NCI-H1930 (cell line): Measurements from ENCODE around the gene VWA3B.
"Not testable (repeated sequence)": the region's sequence is repeated elsewhere in the genome, so short reads cannot be mapped to it uniquely, and the experiment has no call there.

Source experiments
- DNase-seq, 2 experiments: peaks; one replicate each; lab custom pipeline; 2025; lab: John Stamatoyannopoulos, UW

Gene VWA3B

DNA sequence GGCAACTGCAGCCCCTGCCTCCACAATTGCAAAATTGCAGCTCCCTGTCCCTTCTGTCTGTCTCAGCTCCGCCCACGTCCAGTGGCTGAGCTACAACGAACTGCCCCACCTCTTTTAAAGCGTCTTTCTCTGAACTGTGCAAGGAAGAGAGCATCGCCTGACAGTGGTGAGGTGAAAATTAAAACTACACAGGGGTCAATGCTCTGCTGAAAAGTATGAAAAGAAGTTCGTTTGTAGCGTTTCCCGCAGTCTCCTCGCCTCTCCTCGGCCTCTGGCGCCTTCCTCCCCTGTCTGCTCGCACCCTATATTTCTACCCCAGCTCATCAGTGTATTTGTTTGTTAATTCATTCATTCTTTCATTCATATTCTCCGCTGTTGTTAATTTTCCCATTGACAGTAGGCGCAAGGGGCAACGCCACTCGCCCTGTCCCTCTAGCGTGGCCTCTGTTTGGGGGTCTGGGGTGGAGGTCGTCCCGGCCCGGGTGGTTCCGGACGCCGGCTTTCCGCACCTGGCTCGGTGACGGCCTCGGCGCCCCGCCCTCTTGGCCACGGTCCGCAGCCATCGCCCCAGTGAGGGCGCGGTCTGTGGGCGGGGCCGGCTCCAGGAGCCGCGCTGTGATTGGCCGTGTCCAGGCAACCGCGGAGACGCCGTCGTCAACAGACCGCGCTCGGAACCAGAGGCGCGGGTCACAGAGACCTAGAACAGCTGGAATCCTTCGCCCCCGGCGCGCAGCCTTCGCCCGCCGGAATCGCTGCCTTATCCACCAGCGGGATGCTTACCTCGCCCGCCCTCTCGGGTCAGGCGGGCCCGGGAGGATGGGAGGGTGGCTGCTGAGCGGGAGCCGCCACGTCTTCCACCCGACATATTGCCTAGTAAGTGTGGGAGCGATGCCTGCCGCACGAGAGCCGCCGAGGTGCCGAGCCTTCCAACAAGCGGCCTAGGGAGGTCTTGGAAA, at the start of gene VWA3B:
TSS of gene VWA3B (plus strand) at position 677 of the 956 bp plus-strand sequence. CDS start 5,926 bp downstream, outside the sequence.
- peak; percentile 52 to 62 for DNase-seq

DNA sequence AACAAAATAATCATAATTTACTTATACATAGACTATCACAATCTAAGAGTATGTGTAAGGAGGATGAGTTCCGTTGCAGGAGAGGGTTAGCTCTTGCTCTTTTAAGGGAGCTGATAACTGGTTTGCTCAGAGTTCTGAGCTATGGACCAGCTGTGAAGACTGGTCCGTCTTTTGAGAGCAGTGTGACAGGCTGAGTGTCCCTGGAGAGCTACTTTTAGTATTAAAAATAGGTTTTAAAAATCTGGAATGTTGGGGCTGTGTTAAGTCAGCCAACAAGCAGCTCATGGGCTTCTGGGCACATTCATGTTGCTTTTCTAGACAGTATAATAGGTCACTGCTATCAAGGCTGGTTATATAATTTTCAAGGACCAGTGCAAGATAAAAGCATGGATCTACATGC, 49.8 kb upstream of the VWA3B start:
- DNase-seq: no peak

GRCh38 chr2:98037666-98038336, 49.2 kb upstream of the VWA3B start:
- no peak for DNase-seq

GRCh38 chr2:98039085-98039756, 47.7 kb upstream of the VWA3B start:
- no peak for DNase-seq

DNA sequence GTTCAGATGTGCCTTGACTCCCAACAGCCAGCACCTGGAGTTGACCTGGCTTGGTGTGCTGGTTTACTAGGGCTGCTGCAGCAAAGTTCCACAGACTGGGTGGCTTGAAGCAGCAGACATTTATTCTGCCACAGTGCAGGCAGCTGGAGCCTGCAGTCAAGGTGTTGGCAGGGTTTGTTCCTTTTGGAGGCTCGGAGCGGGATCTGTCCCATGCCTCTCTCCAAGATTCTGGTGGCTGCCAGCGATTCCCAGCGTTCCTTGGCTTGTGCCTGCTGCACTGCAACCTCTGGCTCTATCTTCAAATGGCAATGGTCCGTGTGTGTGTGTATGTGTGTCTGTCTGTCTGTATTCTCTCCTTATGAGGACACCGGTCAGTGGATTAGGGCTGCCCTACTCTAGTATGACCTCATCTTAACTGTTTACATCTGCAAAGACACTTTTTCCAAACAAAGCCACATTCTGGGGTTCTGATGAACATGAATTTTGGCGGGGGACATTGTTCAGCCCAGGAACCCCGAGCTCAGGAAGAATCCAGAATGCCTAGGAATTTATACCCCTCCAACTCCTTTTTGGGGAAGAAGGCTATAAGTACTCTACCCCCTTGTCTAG, 46.5 kb upstream of the VWA3B start:
- no peak for DNase-seq

GRCh38 chr2:98043101-98043500, 43.9 kb upstream of the VWA3B start:
- no peak for DNase-seq

- DNase-seq: not testable (repeated sequence)
Measured at GRCh38 chr2:98044730-98045129, 42.2 kb upstream of the VWA3B start.

GRCh38 chr2:98050070-98050469, 36.9 kb upstream of the VWA3B start:
- DNase-seq: no peak

DNA sequence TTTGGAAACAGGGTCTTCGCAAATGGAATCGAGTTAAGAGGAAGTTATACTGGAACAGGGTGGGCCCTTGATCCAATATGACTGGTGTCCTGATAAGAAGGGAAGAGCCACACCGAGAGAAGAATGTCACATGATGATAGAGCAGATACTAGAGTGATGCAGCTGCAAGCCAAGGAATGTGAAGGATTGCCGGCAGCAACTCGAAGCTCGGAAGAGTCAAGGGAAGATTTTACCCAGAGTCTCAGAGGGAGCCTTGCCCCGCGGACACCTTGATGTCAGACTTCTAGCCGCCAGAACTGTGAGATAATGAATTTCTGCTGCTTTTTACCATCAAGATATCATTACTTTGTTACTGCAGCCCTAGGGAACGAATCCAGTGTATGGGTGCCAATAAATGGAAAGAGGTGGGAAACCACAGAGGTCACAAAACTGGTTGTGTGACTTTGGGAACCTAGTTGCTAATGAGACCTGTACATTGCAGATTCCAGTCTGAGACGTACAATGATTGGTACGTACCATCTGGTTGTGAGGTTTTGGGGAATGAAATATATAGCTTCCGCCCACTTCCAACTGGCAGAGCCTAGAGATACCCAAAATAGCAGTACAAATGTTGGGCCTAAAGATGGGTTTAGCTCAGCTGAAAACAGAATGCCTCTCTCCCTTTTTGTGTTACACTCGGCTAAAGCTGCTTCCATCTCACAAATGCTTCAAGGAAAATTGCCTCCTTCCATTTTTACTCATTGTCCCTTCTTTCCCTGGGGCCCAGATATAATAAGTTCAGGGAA, 28.6 kb upstream of the VWA3B start:
- DNase-seq: no peak

DNA sequence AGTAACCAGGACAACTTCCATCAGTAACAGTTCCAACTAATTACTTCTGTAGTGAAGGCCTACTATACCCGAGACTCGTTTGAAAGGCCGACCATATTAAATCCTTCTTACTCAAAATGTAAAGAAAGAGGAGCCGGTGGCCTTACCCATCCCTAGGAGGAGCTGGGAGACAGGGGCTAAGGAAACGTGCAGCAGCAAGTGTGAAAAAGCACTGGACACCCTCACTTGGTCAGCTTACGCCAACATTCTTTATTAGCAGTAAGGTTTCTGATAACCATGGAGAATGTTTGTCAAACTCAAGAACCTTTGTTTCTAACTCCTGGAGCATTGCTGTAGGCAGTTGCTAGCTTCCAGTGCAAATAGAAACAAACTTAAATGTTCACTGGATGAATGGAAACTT, 26.7 kb upstream of the VWA3B start:
- DNase-seq: no peak

- DNase-seq: no peak
Measured at GRCh38 chr2:98063291-98063854, 23.6 kb upstream of the VWA3B start.

DNA sequence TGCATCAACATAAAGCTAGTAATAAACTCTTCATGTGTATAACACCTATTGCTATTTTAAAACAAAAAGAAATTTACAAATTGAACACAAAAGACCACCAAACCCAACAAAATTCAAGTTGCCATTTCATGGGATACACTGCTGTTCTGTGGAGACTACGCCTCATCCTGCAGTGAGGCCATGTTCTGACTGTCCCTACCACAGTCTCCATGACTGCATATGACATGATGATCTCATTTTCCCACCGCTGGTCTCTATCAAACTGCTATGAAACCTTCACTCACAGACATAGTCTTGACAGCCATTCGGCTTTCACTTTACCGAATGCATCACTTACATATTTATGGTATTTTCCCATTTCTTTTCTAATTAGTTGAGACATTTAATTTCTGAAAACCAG, 21.2 kb upstream of the VWA3B start:
- DNase-seq: no peak

- DNase-seq: no peak
Measured at GRCh38 chr2:98067160-98067559, 19.8 kb upstream of the VWA3B start.

DNA sequence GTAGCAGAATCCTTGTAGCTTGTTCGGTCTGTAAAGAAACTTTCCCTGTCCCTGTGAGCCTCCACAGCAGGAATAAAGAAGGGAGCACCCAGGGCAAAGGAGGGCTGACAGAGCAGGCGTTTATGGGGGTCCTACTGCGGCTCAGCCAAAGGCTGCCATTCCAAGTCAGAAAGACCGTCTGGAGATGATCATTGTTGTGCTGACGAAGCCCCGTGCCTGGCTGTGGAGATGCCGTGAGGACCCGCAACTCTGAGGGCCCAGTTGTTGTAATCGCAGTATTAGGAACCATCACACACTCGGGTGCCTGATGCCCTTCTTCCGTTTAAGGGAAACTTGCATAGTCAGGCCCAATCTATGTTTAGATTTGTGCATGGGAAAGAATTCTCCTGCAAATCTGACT, 16.9 kb upstream of the VWA3B start:
- no peak for DNase-seq

DNA sequence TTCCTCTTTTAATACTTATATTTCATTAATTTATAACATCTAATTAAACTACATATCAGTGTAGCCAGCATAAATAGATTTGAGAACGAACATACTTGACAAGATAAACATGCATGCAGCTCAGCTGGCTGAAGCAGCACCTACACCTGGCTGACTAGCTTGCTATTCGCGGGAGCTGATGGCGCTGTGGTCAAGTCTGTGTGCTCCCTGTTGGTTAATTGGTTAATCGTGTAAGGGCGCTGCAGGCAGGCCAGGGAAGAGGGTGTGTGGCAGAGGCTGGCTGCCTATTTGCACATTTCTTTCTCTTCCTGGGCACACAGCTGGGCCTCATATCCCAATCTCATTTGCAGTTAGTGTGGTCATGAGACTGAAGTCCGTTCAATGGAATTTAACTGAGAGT, 14.5 kb upstream of the VWA3B start:
- DNase-seq: no peak

DNA sequence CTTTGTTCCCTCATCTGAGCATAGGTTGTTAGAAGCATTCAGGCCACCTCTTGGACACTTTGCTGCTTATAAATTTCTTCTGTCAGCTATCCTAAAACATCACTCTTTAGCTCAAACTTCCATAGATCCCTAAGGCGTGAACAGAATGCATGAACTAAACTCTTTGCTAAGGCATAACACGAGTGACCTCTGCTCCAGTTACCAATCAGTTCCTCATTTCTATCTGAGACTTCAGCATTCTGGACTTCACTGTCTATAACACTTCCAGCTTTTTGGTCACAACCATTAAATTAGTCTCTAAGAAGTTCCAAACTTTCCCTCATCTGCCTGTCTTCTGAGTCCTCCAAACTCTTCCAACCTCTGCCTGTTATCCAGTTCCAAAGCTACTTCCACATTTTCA, 8.3 kb upstream of the VWA3B start:
- no peak for DNase-seq

GRCh38 chr2:98084151-98084868, 2.7 kb upstream of the VWA3B start:
- no peak for DNase-seq

GRCh38 chr2:98084869-98085238, 2.1 kb upstream of the VWA3B start:
- DNase-seq: no peak

- DNase-seq: no peak
Measured at GRCh38 chr2:98085649-98086048, 1.3 kb upstream of the VWA3B start.

DNA sequence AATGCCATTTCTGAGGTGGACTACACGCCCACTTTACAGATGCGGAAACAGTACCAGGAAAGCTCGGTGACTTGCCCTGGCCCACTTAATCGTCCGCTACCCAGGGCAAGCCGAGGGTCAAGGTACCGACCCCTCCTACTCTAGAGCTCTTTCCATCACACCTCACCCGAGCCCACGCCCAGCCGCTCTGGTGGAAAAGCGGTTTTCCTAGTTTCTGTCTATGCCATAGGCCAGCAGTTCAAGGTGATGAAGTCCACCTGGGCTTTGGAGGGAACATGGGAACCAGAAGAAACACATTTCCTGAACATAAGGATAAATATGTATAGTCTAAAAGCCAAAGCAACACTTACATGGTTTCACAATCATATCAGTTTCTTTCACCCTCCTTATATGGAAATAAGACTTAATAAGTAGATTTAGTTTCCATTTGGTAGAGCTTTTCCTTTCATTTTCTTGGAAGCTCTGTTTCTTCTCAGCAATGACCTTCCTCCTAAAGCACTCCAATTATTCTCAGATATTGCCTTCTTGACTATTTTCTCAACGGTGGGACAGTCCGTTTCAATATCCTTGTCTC, 567 bp downstream of the VWA3B start:
- DNase-seq: no peak
